GM20000 (cell line): ENCODE data around the gene RANBP3.

Experiments used
- DNase-seq: peaks from one replicate; pipeline ENCODE4 v3.0.0; 2012; ENCODE audit warnings: low spot score
- CTCF ChIP-seq: IDR thresholded peaks from 2 replicates; pipeline ENCODE4 v1.5.1; 2012; ENCODE audit warnings: mild to moderate bottlenecking, control low read depth; ENCODE audit errors: extremely low read depth, missing control alignments

The RANBP3 gene

GRCh38 chr19:5911366-5911765, 66.6 kb downstream of the RANBP3 start:
- DNase-seq = no peak
- TF ChIP-seq CTCF = no peak

GRCh38 chr19:5910638-5910907, 67.4 kb downstream of the RANBP3 start:
- DNase-seq = no peak
- no peak for TF ChIP-seq CTCF

GRCh38 chr19:5908773-5909442, 69.0 kb downstream of the RANBP3 start:
- no peak for DNase-seq
- no peak for TF ChIP-seq CTCF

GRCh38 chr19:5907241-5907640, 70.7 kb downstream of the RANBP3 start:
- no peak for DNase-seq
- no peak for TF ChIP-seq CTCF

GRCh38 chr19:5905114-5905778, 72.7 kb downstream of the RANBP3 start:
- no peak for DNase-seq
- no peak for TF ChIP-seq CTCF

- DNase-seq = peak; percentile 100
- no peak for TF ChIP-seq CTCF
Observed at GRCh38 chr19:5904352-5905113, 73.4 kb downstream of the RANBP3 start, which contains the start of gene VMAC. TSS of gene VMAC (plus strand) at chr19:5904872. CDS start at chr19:5904891, 19 bp downstream.
